Thyroid gland (tissue), 4 donors: ENCODE data around the gene GRIK4.

Experiments used
- CTCF ChIP-seq, 6 experiments: fragments of 200-600 bp in 3 of 6; fragments of 450-650 bp in 3 of 6; sonication (generic) in 3 of 6; IDR thresholded peaks; one replicate each; pipeline ENCODE4 v1.5.1; 2016 to 2019; ENCODE audit warnings: antibody characterized with exemption in 6 of 6, mild to moderate bottlenecking in 2 of 6, inconsistent platforms in 1 of 6, moderate library complexity in 1 of 6
- POLR2A ChIP-seq, 2 donors: fragments of 450-650 bp; IDR thresholded peaks; one replicate each; pipeline ENCODE4 v1.6.1; 2017; ENCODE audit warnings: antibody characterized with exemption in 2 of 2, mild to moderate bottlenecking in 2 of 2, moderate library complexity in 1 of 2

- TF ChIP-seq CTCF (IDR thresholded peaks at IDR 0.05): no peak
- TF ChIP-seq POLR2A (IDR thresholded peaks at IDR 0.05): no peak
Observed at GRCh38 chr11:120884154-120885020, 372.8 kb downstream of the GRIK4 start.
